ENCODE results near the gene MED8. TPM values are rescaled to one million over a fixed set of nuclear protein-coding genes. Genes with fewer than 3 reads are reported as not detected.

MED8 gene
- total and polyA plus RNA-seq, 2 donors (not counting 1 experiment from before 2014, with no cell fraction given) = 49.7 to 69.2 TPM

- Histone ChIP-seq H3K9me3 (ENCODE audit: control insufficient read depth, insufficient read depth, low read depth, low read length) (no peaks in the 10 kb centered on the region), H2AFZ (ENCODE audit: low read length) (no peak overlapping the region), H3K36me3 (ENCODE audit: control insufficient read depth, insufficient read depth, low read length) (peaks cover 7% of the 10 kb centered on the region), H3K9ac (ENCODE audit: insufficient read depth, low read length) (no peak overlapping the region), H3K79me2 (ENCODE audit: control insufficient read depth, insufficient read depth, low read length) (peaks cover 2% of the 10 kb centered on the region), H3K4me2 (ENCODE audit: extremely low read depth, insufficient read depth, low read length) (no peak overlapping the region), H3K27me3 (ENCODE audit: control insufficient read depth, insufficient read depth, low read length) (no peaks in the 10 kb centered on the region), H4K20me1 (ENCODE audit: control insufficient read depth, extremely low read depth, insufficient read depth, low read length) (no peaks in the 10 kb centered on the region), H3K4me1 (ENCODE audit: control insufficient read depth, extremely low read depth, insufficient read depth, low read length) (no peaks in the 10 kb centered on the region), H3K27ac (ENCODE audit: insufficient read depth, low read length) (no peak overlapping the region), H3K4me3 (replicated peaks in 1 of 4; ENCODE audit: control extremely low read depth in 1 of 4, insufficient read depth in 1 of 4, low read depth in 3 of 4, low read length in 4 of 4) (no peak overlapping the region)
- no peak for DNase-seq (ENCODE audit: low read depth in 2 of 2)
- no peak for TF ChIP-seq EZH2 (IDR thresholded peaks at IDR 0.05; ENCODE audit: low read length, missing control alignments)
- TF ChIP-seq, protein P1, sequence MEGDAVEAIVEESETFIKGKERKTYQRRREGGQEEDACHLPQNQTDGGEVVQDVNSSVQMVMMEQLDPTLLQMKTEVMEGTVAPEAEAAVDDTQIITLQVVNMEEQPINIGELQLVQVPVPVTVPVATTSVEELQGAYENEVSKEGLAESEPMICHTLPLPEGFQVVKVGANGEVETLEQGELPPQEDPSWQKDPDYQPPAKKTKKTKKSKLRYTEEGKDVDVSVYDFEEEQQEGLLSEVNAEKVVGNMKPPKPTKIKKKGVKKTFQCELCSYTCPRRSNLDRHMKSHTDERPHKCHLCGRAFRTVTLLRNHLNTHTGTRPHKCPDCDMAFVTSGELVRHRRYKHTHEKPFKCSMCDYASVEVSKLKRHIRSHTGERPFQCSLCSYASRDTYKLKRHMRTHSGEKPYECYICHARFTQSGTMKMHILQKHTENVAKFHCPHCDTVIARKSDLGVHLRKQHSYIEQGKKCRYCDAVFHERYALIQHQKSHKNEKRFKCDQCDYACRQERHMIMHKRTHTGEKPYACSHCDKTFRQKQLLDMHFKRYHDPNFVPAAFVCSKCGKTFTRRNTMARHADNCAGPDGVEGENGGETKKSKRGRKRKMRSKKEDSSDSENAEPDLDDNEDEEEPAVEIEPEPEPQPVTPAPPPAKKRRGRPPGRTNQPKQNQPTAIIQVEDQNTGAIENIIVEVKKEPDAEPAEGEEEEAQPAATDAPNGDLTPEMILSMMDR (conservative IDR thresholded peaks at IDR 0.05 in 1 of 2, IDR thresholded peaks at IDR 0.05 in 1 of 2; ENCODE audit: low read depth in 1 of 2, low read length in 2 of 2) = no peak
Measured at GRCh38 chr1:43405876-43406234, 16.3 kb upstream of the MED8 start.

DNA sequence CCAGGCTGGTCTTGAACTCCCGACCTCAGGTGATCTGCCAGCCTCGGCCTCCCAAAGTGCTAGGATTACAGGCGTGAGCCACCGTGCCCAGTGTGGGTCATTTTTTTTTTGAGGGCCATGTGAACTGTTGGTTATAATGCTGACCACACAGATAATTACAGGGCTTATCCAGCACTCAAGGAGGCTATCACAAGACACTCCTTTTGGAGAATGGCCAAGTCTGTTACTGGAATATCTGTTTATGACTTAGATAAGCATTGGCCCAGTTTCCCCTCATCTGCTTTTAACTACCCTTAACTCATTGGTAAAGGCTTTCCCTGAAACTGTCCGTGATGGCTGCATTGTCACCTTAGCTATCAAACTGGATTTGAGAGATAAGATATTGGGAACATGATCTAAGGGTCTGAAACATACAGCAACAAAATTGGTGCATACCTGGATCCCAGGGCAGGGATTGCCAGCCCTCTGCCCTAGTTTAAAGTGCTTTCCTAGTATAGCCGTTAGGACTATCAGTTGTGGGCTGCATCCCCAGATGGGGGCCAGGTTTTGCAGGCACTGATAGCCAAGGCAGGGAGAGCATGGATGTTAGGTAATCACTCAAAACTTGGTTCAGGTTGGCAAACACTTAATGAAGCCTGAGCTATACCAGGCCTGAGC, 15.7 kb upstream of the MED8 start:
- Histone ChIP-seq H3K4me3 (replicated peaks in 1 of 4; ENCODE audit: control extremely low read depth in 1 of 4, insufficient read depth in 1 of 4, low read depth in 3 of 4, low read length in 4 of 4) (no peak overlapping the region), H3K4me1 (ENCODE audit: control insufficient read depth, extremely low read depth, insufficient read depth, low read length) (no peaks in the 10 kb centered on the region), H3K4me2 (ENCODE audit: extremely low read depth, insufficient read depth, low read length) (no peak overlapping the region), H3K9me3 (ENCODE audit: control insufficient read depth, insufficient read depth, low read depth, low read length) (no peaks in the 10 kb centered on the region), H3K9ac (ENCODE audit: insufficient read depth, low read length) (no peak overlapping the region), H4K20me1 (ENCODE audit: control insufficient read depth, extremely low read depth, insufficient read depth, low read length) (no peaks in the 10 kb centered on the region), H3K36me3 (ENCODE audit: control insufficient read depth, insufficient read depth, low read length) (peaks cover 7% of the 10 kb centered on the region), H3K27me3 (ENCODE audit: control insufficient read depth, insufficient read depth, low read length) (no peaks in the 10 kb centered on the region), H3K79me2 (ENCODE audit: control insufficient read depth, insufficient read depth, low read length) (peaks cover 2% of the 10 kb centered on the region), H3K27ac (ENCODE audit: insufficient read depth, low read length) (no peak overlapping the region), H2AFZ (ENCODE audit: low read length) (no peak overlapping the region)
- peak in 1 of 2 donors; percentile 19 for DNase-seq (ENCODE audit: low read depth in 2 of 2)
- TF ChIP-seq, protein P1 (conservative IDR thresholded peaks at IDR 0.05 in 1 of 2, IDR thresholded peaks at IDR 0.05 in 1 of 2; ENCODE audit: low read depth in 1 of 2, low read length in 2 of 2) = no peak
- no peak for TF ChIP-seq EZH2 (IDR thresholded peaks at IDR 0.05; ENCODE audit: low read length, missing control alignments)

DNA sequence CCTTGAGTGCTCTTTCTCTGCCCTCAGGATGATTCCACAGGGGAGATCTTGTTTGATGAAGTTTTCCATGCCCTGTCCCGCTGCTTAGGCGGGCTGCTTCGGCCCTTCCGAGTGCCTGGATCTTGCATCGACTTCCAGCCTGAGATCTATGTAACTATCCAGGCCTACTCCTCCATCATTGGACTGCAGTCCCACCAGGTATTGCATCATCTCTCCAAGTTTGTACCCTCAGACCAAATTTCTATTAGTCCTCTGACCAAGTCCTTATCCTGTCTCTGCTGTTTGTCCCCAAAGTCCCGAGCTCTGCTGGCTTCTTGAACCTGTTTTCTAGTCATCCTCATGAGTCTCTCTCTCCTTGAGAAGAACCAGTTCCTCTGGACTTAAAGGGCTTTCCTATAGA, 14.8 kb upstream of the MED8 start:
- Histone ChIP-seq H3K79me2 (ENCODE audit: control insufficient read depth, insufficient read depth, low read length) (peaks cover 2% of the 10 kb centered on the region), H4K20me1 (ENCODE audit: control insufficient read depth, extremely low read depth, insufficient read depth, low read length) (no peaks in the 10 kb centered on the region), H3K4me3 (replicated peaks in 1 of 4; ENCODE audit: control extremely low read depth in 1 of 4, insufficient read depth in 1 of 4, low read depth in 3 of 4, low read length in 4 of 4) (no peak overlapping the region), H3K4me1 (ENCODE audit: control insufficient read depth, extremely low read depth, insufficient read depth, low read length) (no peaks in the 10 kb centered on the region), H3K27ac (ENCODE audit: insufficient read depth, low read length) (no peak overlapping the region), H3K27me3 (ENCODE audit: control insufficient read depth, insufficient read depth, low read length) (no peaks in the 10 kb centered on the region), H3K4me2 (ENCODE audit: extremely low read depth, insufficient read depth, low read length) (no peak overlapping the region), H3K9ac (ENCODE audit: insufficient read depth, low read length) (no peak overlapping the region), H3K36me3 (ENCODE audit: control insufficient read depth, insufficient read depth, low read length) (peaks cover 7% of the 10 kb centered on the region), H3K9me3 (ENCODE audit: control insufficient read depth, insufficient read depth, low read depth, low read length) (no peaks in the 10 kb centered on the region), H2AFZ (ENCODE audit: low read length) (no peak overlapping the region)
- no peak for TF ChIP-seq EZH2 (IDR thresholded peaks at IDR 0.05; ENCODE audit: low read length, missing control alignments)
- TF ChIP-seq, protein P1 (conservative IDR thresholded peaks at IDR 0.05 in 1 of 2, IDR thresholded peaks at IDR 0.05 in 1 of 2; ENCODE audit: low read depth in 1 of 2, low read length in 2 of 2) = no peak
- no peak for DNase-seq (ENCODE audit: low read depth in 2 of 2)
